Measurements from ENCODE around the gene AVPI1. TPM values are rescaled to one million over a fixed set of nuclear protein-coding genes. Genes with fewer than 3 reads are reported as not detected.
"Not testable (repeated sequence)": the region's sequence is repeated elsewhere in the genome, so short reads cannot be mapped to it uniquely, and the experiment has no call there.

AVPI1 gene
- total RNA-seq, 1 donor from 2014 or later: 7.9 TPM

- no peak for ATAC-seq (ENCODE audit: poor library complexity)
- intact Hi-C loops (cut with DNase I): no loop called here
- DNase-seq: no peak
Observed at GRCh38 chr10:97656777-97657176, 30.3 kb downstream of the AVPI1 start.

DNA sequence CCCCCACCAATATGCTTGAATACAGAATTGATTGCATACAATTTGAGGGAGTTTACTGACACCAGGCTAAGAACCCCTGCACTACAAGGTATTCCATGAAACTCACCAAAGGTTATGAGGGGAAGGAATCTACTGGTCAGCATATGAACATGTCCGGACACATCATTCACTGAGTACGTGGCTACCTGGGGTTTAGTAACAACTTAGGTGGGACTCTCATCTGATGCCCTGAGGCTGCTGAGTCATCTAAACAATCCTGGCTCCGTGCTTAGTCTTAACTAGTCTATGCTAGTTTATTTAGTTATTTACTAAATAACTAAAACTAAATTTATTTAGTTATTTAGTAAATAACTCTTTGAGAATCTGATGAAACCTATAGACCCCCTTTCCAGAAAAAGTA lies 35.3 kb downstream of the AVPI1 start:
- intact Hi-C loops (cut with DNase I): no loop called here
- ATAC-seq (ENCODE audit: poor library complexity) (no peak), DNase-seq (no peak)

- no peak for DNase-seq
- peak; percentile 16 for ATAC-seq (ENCODE audit: poor library complexity)
- intact Hi-C loops (cut with DNase I): no loop called here
Observed at GRCh38 chr10:97650726-97651125, 36.3 kb downstream of the AVPI1 start.

GRCh38 chr10:97649405-97649750 lies 37.7 kb downstream of the AVPI1 start:
- ATAC-seq (ENCODE audit: poor library complexity); DNase-seq; intact Hi-C loops (cut with DNase I): not testable (repeated sequence)

DNA sequence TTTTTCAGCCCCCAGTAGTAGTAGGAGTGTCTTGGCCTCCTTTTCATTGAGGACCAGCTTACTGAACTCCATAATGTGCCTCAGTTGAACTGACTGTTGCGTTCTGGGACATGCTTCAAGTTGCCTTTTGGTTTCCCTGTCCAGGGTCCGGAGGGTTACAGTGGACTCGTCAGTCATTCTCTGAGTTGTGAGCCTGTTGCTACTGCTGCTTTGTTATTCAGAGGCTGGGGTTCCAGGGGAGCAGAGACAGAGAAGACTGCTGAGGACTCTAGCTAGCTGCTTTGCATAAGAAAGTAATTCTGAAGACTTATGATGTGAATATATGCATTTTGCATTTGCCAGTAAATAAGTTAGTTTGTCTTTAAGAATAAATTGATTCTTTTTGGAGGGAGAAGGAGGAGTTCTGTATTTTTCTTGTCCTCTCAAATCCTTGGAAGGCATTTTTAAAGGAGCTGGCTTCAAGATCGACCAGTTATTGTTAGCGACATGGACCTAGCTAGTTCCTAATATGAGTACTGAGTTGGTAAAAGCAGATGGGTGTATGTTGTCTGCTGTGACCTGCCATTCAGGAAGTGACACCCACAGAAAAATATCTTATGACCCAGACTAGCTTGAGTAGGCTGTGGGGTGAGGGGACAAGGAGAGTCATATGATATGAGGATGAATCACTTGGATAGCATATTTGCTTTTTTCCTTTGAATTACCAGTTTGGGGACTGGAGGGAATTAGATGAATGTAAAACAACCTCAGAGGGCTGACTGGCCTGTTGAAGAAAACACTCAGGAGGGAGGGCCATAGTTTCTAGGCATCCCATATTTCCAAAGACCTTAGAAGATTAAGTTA lies 38.3 kb downstream of the AVPI1 start:
- DNase-seq (no peak), ATAC-seq (ENCODE audit: poor library complexity) (peak; percentile 76)
- intact Hi-C loops (cut with DNase I): no loop called here

DNA sequence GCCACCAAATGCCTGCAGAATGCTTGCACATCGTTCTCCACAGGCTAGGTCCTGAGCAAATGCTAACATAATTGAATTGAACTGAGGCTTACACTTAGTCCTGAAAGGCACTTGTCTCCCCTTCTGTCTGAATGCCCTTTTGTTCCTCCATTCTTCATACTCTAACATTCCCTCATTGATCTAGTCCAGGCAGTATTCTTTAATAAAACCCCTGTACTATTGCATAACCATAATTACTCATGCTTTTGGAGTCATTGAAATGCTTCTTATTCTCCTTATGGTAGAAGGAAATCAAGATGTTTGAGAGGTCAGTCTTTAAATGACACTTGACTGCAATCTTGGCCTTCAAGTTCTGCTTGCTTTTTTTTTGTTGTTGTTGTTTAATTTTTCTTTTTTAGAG lies 39.5 kb downstream of the AVPI1 start:
- no peak for DNase-seq
- intact Hi-C loops (cut with DNase I): no loop called here
- no peak for ATAC-seq (ENCODE audit: poor library complexity)

GRCh38 chr10:97644936-97645335 lies 42.1 kb downstream of the AVPI1 start:
- intact Hi-C loops (cut with DNase I): no loop called here
- ATAC-seq (ENCODE audit: poor library complexity) (no peak), DNase-seq (no peak)

DNA sequence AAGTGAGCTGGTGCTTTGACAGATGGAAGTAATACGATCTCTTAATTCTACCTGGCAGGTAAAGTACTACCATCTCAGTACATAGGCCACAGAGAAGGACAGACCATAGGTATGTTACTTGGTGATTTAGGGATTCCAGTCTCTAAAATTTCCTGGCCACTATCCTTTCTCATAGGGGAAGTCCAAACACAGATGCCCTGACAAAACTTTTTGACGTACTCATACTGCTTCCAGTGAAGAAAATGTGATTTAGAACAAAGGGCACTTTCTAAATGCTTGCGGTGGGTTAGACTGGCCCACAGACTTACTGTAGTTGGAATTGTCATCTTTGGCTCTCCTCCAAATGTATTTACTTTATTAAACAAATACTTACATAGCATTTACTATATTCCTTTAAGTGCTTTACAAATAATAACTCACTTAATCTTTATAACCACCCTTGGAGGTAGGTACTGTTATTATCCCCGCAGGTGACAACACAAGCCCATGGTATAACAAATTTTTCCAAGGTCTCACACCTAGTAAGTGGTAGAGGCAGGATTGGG lies 43.5 kb downstream of the AVPI1 start:
- intact Hi-C loops (cut with DNase I): no loop called here
- no peak for ATAC-seq (ENCODE audit: poor library complexity)
- DNase-seq: no peak

DNA sequence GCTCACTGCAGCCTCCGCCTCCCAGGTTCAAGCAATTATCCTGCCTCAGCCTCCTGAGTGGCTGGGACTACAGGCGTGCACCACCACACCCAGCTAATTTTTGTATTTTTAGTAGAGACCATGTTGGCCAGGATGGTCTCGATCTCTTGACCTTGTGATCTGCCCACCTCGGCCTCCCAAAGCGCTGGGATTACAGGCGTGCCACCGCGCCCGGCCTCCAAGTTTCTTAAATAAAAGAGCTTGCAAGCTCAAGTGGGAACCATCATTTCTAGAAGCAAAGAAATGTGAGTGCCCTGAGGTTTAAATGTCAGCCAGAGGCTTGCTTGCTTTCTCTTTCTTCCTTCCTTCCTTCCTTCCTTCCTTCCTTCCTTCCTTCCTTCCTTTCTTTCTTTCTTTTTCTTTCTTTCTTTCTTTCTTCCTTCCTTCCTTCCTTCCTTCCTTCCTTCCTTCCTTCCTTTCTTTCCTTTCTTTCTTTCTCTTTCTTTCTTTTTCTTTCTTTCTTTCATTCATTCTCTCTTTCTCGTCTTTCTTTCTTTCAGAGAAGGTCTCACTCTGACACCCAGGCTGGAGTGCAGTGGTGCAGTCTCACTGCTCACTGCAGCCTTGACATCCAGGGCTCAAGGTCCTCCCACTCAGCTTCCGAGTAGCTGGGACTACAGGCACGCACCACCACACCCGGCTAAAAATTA lies 44.4 kb downstream of the AVPI1 start:
- ATAC-seq (ENCODE audit: poor library complexity); DNase-seq; intact Hi-C loops (cut with DNase I): not testable (repeated sequence)

- peak; percentile 46 for DNase-seq
- ATAC-seq (ENCODE audit: poor library complexity): peak; percentile 56
- intact Hi-C loops (cut with DNase I): no loop called here
Observed at GRCh38 chr10:97640868-97641811, 45.9 kb downstream of the AVPI1 start.

DNA sequence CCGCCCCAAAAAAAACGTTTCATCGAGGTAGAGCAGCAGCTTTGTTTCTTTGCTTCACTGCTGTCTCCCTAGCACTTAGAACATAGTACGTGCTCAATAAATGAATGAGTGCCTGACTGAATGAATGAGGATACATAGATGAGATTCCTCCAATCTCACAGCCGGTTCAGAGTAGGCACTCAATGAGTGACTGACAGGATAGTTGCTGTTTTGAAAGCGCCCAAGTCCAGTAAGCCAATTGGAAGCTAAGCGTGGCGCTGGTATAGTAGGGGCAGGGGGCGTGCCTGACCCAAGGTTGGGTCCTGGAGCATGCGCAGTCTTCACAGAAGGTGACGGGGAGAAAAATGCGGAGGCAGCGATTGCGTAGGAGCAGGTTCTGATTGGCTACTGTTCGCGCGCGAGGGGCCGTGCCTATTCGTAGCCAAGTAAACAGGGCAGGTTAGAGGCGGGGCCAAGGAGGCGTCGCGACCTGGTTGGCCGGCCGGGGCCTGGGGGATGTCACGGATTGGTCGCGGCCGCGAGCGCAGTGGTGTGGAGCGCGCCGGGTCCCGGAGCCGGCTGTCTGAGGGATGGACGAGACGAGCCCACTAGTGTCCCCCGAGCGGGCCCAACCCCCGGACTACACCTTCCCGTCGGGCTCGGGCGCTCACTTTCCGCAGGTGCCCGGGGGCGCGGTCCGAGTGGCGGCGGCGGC lies 46.7 kb downstream of the AVPI1 start, which contains the start of gene PI4K2A:
Gene PI4K2A, plus strand, starts transcription at position 498 of the 694 bp plus-strand sequence. Its CDS starts 72 bp downstream, at position 570.
- intact Hi-C loops (cut with DNase I): no loop called here
- ATAC-seq (ENCODE audit: poor library complexity) (peak; percentile 99), DNase-seq (peak; percentile 99)

GRCh38 chr10:97639090-97639489 lies 48.0 kb downstream of the AVPI1 start:
- DNase-seq; intact Hi-C loops (cut with DNase I); ATAC-seq (ENCODE audit: poor library complexity): not testable (repeated sequence)

DNA sequence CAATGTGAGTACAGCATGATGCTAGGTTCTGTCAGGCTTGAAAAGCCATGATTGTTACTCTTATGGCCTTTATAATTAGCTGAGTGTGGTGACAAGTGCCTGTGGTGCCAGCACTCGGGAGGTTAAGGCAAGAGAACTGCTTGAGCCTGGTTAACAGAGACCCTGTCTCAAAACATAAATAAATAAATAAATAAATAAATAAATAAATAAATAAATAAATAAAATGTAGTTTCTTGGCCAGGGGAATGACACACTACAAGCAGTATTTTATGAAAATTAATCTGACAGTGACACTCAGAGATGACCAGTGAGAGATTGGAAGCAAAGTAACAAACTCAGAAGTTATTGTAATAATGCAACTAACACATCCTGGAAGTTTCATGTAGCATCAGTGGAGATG lies 51.5 kb downstream of the AVPI1 start:
- intact Hi-C loops (cut with DNase I): no loop called here
- ATAC-seq (ENCODE audit: poor library complexity) (no peak), DNase-seq (no peak)

- peak; percentile 7 for ATAC-seq (ENCODE audit: poor library complexity)
- intact Hi-C loops (cut with DNase I): no loop called here
- no peak for DNase-seq
Observed at GRCh38 chr10:97633921-97634320, 53.1 kb downstream of the AVPI1 start.

DNA sequence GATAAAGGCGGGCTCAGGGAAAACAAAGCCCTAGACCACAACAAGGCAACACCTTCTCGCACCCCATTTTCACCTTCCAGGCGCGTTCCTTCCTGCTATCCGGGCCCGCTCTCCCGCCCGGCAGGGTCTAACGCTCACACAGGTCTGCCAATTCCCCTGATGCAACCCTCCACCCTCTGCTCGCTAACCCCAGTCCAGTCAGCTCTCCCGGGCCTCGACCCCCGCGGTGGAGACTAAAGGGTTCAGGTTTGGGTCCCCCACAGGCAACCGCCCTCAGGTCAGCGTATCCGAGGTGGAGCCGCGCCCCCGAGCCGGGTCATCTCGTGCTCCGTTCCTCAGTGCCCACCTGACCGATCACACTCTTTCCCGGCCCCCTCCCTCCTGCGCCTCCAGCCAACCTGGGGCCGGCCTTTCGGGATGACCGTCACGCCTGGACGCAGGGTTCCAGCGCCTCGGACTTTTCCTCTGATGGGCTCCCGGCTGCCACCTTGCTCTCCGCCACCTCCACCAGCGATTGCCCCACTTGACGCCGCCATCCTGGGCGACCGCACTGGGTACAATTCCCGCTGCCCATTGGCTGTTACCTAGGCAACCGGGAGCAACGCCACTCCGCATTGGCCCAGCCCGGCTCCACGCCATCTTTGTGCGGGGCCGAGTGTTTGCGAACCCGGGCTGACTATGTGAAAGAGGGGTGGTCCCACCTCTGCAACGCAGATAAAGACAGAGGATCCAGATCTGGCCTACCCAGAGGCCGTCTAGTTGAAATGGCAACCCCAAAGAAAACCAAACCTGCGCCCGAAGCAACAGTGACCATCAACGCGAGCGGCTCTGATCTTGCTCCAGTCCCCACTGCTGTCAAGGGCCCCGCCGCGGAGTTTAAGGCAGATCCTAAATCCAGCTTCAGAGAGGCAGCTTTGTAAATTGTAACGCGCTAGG lies 53.8 kb downstream of the AVPI1 start, which contains the start of gene MORN4:
Gene MORN4, minus strand, starts transcription at position 552 of the 936 bp plus-strand sequence. CDS start 13,847 bp downstream, outside the sequence.
- intact Hi-C loops (cut with DNase I): no loop called here
- ATAC-seq (ENCODE audit: poor library complexity) (peak; percentile 100), DNase-seq (peak; percentile 95)

- DNase-seq: no peak
- intact Hi-C loops (cut with DNase I): no loop called here
- no peak for ATAC-seq (ENCODE audit: poor library complexity)
Observed at GRCh38 chr10:97631098-97631497, 55.9 kb downstream of the AVPI1 start.

- ATAC-seq (ENCODE audit: poor library complexity) (no peak), DNase-seq (no peak)
- intact Hi-C loops (cut with DNase I): no loop called here
Observed at GRCh38 chr10:97629289-97629688, 57.8 kb downstream of the AVPI1 start.

All from Right ventricle myocardium superior (tissue), 1 donor.